ENCODE measurements around the gene TRIM49D2.
"Not testable (repeated sequence)": the region's sequence is repeated elsewhere in the genome, so short reads cannot be mapped to it uniquely, and the experiment has no call there.

The TRIM49D2 gene, protein sequence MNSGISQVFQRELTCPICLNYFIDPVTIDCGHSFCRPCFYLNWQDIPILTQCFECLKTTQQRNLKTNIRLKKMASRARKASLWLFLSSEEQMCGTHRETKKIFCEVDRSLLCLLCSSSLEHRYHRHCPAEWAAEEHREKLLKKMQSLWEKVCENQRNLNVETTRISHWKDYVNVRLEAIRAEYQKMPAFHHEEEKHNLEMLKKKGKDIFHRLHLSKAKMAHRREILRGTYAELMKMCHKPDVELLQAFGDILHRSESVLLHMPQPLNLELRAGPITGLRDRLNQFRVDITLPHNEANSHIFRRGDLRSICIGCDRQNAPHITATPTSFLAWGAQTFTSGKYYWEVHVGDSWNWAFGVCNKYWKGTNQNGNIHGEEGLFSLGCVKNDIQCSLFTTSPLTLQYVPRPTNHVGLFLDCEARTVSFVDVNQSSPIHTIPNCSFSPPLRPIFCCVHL

DNA sequence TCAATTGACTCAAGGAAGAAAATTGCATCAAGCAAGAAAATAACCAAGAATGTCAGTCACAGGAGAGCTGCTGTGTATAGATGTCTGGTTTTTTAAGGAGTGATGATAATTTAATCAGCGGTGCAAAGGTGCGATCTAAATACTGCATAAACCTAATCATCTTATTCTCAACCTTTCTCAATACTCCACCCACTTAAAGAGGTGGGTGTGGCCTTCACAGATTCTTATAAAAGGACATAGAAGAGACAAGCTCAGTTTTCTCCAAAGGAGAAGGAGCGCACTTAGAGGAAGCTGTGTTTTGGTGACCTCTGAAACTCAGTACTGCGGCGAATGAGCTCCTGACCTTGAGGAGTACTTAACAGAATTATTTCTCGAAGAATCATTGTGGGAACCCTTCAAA lies at the start of gene TRIM49D2:
Gene TRIM49D2, plus strand, starts transcription at position 301 of the 400 bp plus-strand sequence. CDS start 2,698 bp downstream, outside the sequence.
- DNase-seq = not testable (repeated sequence)

DNA sequence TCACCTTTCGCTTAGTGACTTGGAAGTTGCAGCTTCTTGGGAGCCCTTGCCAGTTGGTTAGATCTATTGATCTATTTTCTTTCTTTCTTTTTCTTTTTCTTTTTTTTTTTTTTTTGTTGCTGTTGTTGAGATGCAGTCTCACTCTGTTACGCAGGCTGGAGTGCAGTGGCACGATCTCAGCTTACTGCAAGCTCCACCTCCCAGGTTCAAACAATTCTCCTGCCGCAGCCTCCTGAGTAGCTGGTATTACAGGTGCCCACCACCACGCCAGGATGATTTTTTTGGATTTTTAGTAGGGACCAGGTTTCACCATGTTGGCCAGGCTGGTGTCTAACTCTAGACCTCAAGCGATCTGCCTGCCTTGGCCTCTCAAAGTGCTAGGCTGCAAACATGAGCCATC lies 46.4 kb upstream of the TRIM49D2 start:
- not testable (repeated sequence) for DNase-seq

DNA sequence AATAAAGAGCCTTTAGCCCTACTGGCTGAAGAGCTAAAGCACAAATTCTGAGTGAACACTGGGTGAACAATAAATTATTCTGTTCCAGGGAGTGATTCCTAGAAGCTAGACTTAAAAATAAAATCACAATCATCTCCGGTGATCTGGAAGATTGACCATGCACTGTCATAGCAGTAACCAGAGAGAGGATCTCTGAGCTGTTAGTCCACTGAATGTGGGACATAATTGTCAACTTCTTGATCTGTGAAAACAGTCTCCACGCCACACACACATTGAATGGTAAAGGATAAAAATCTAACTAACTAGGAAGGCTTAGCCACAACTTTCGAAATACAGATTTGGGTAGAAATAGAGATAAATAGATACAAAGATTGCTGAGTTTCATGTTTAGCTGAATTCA lies 30.6 kb upstream of the TRIM49D2 start:
- DNase-seq = not testable (repeated sequence)

DNA sequence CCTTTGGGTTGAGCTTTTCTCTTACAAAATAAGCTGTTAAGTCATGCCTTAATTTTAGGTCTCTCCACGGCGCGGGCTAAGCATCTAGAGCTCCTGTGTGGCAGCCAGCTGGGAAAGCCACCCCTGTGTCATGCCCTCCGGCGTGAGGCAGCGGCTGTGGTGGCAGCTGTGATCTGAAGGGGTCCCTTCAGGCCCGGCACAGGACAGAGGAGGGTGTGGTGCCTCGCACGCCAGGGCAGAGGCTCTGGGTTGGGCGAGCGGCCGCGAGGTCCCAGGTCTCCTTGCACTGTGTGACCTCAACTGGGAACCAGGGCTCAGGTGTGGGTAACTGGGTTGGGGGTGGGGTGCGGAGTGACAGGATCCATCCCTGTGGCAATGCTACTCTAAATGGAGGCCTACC lies 23.1 kb upstream of the TRIM49D2 start:
- not testable (repeated sequence) for DNase-seq

DNA sequence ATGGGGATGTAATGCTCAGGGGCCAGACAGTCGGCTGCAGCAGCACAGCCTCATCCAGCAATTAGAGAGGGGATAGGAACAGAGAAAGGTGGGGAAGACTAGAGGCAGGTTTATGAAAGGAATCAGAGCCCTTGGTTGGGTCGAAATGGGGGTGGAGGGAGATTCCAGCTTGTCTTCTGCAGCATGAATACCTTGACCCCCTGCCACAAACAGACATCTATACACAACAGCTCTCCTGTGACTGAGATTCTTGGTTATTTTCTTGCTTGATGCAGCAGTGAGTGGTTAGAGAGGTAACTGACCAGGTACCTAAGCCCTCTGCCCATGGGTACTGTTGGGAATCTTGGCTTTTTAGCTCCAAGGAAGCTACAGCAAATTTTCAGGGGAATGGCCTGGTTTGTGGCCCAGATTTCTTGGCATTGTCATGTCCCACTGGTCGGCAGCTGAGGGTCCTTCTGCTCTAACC lies 1.6 kb upstream of the TRIM49D2 start, which contains the start of gene TRIM49D1:
Gene TRIM49D1, minus strand, starts transcription at position 51 of the 466 bp plus-strand sequence. CDS start 4,535 bp downstream, outside the sequence.
- no peak for DNase-seq

DNA sequence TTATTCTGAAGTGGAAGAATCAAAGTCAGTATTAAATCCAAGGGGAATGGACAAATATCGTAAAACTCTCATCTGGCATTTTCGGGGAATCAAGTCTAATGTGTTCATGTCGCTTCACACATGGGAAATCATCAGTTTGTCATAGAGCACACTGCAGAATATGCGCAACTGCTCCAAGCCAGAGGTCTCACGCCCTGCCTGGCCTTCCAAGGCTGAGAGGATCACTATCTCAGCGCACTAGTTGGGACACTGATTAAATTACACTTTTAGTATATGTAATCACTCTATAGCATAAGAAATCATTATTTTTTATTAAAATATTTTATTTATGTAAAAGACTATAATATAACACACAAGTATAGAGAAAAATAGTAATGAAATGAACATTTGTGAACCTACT lies 37.0 kb downstream of the TRIM49D2 start:
- DNase-seq = not testable (repeated sequence)

DNA sequence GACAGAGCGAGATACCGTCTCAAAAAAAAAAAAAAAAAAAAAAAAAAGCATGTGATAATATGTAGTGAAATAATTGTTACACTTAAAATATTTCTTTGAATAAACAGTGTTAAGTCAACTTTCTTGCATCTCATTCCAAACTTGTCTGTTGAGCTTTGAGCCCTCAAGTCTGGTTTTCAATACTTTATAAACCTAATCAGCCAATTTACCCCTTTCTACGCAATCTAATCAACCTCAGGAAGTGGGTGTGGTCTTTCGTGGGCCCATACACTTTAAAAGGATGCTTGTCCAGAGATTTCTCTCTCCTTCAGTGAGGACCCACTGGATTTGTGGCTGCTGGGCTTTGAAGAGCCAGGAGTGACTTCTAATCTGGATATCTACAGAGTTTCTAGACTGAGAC lies 41.9 kb downstream of the TRIM49D2 start, which contains the start of gene TRIM64:
Gene TRIM64, plus strand, starts transcription at position 301 of the 400 bp plus-strand sequence. CDS start 2,467 bp downstream, outside the sequence.
- DNase-seq = not testable (repeated sequence)
